GM10847 (cell line): ENCODE data around the gene SHBG.

Experiments
- POLR2A ChIP-seq: IDR thresholded peaks from 2 replicates; pipeline ENCODE4 v1.6.1; 2011; ENCODE audit not compliant: insufficient read length; ENCODE audit errors: extremely low read depth

The SHBG gene

DNA sequence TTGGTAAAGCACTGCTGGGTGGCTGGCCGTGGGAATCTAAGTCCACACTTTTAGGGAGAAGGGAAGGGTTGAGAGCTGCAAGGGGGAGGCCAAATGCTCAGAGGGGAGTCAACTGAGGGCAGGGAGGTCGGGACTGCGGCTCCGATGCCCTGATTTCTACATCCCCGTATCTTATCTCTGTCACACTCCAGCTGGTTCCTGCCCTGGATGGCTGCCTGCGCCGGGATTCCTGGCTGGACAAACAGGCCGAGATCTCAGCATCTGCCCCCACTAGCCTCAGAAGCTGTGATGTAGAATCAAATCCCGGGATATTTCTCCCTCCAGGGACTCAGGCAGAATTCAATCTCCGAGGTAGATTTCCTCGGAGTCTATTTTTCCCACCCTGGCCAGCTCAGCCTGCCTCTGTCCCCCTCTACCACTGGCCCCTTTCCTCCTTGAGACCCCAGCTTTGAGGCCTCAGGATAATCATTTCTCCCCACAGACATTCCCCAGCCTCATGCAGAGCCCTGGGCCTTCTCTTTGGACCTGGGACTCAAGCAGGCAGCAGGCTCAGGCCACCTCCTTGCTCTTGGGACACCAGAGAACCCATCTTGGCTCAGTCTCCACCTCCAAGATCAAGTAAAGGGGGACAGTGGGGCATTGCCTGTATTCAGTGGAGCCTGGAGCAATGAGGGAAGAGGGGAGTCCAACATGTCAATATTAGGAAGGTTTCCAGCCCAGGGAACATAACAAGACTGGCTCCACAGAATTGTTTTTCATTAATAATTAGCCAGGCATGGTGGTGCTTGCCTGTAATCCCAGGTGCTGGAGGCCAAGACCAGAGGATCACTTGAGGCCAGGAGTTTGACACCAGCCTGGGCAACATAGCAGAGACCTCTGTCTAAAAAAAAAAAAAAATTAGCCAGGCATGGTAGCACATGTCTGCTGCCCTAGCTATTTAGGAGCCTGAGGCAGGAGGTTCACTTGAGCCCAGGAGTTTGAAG lies 1.8 kb downstream of the SHBG start:
- TF ChIP-seq POLR2A: no peak

DNA sequence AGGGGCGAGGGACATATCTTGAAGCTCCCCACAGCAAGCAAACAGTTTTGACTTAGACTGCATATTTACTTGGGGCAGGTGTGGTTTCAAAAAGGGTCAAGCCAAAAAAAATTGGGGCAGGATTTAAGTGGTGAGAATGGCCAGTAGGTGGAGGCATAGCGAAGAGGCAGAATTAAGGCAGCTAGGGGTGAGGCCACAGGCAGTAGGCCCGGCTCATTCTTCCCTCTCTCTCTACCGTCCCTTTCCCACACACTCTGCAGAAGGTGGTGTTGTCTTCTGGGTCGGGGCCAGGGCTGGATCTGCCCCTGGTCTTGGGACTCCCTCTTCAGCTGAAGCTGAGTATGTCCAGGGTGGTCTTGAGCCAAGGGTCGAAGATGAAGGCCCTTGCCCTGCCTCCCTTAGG lies 2.6 kb downstream of the SHBG start:
- no peak for TF ChIP-seq POLR2A

DNA sequence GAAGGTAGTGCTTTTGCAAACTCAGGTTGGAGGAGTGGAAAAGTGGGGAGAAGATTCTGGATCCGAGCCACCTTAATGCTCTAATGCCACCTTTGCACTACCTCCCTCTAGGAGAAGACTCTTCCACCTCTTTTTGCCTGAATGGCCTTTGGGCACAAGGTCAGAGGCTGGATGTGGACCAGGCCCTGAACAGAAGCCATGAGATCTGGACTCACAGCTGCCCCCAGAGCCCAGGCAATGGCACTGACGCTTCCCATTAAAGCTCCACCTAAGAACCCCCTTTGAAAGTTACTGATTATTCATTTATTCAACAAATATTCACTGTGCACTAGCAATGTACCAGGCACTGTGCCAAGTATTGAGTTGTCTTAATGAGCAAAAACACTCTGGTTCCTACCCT lies 3.2 kb downstream of the SHBG start:
- TF ChIP-seq POLR2A: no peak

DNA sequence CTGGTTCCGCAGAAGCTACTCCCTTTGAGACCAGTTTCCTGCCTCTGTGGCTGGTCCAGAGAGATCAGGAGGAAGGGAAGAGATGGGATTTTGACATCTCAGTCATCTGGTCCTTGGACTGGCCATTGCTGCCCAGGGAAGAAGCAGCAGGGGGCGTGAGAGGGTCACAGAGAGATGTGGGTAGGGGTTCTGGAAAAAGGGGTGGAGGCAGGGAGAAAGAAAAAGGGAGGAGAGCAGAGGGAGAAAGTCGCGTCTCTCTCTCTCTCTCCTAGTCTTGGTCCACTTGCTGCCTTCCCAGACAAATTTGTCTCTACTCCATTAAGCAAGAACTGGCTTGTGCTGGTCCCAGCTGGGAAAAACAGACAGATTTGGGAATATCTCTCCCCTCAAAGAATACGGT lies 4.4 kb downstream of the SHBG start:
- TF ChIP-seq POLR2A: no peak

DNA sequence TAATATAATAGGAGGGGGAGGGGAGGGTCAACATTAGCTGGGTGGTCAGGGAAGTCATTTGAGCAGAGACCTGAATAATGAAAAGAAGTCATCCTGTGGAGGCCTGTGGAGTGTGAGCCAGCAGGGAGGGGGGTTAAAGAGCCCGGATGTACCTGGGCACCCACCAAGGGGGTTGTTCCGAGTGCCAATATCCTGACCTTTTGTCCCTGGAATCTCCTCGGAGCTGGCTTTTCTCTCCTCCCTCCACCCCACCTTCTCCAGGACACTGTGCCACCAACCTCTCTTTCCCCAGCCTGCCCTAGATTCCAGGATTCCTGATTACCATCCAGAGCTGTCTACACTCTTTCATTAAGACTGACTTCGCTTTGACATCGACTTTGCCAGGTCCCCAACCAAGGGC lies 6.2 kb downstream of the SHBG start:
- TF ChIP-seq POLR2A: no peak

DNA sequence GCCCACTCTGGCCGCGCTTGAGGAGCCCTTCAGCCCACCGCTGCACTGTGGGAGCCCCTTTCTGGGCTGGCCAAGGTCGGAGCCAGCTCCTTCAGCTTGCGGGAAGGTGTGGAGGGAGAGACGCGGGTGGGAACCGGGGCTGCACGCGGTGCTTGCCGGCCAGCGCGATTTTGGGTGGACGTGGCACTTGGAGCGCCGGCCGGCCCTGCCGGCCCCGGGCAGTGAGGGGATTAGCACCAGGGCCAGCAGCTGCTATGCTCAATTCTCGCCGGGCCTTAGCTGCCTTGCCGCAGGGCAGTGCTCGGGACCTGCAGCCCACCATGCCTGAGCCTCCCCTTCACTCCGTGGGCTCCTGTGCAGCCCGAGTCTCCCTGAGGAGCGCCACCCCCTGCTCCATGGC lies 10.8 kb downstream of the SHBG start:
- no peak for TF ChIP-seq POLR2A

DNA sequence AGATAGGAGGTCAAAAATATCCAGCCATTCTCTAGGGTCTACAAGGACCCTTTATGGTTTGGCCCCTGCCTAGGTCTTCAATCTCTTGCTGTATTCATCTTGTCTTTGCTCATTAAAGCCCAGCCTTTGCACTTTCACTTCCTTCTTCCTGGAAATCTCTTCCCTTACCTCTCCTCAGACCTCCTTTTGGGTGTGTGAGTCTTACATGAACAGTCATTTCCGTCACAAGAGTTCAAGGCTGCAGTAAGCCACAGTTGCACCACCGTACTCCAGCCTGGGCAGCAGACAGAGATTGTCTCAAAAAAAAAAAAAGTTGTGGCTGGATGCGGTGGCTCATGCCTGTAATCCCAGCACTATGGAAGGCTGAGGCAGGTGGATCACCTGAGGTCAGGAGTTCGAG lies 14.8 kb downstream of the SHBG start:
- TF ChIP-seq POLR2A: no peak

DNA sequence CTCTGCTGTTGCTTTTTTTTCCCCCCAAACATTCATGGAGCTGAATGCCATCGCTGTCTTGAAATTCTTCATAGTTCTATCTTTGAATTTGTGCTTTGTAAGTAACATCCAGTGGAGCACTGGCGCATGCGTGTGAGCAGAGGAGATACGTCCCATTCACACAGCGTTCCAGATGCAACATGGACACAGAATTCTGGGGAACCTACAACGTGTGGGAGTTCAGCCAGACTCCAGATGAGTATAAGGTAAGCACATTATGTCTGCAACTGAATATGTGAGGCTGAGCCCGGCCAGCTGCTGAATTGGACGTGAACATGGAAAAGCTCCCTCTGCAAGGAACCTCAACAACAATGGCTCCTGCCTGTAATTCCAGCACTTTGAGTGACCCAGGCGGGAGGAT lies 16.5 kb downstream of the SHBG start:
- no peak for TF ChIP-seq POLR2A

DNA sequence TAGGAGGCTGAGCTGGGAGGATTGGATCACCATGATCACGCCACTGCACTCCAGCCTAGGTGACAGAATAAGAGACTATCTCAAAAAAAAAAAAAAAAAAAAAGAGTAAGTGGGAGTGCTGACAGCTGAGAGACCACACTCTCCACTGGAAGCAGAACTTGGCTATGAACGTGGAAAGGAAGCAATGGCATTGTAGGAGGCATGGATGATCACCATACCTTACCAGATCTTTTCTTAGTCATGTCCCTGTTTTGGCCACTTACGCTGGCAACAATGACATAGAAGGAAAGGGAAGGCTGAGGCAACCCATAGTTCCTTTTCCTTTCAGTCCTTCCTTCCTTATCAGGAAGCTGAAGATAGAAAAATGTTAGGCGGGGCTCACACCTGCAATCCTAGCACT lies 17.1 kb downstream of the SHBG start:
- no peak for TF ChIP-seq POLR2A

DNA sequence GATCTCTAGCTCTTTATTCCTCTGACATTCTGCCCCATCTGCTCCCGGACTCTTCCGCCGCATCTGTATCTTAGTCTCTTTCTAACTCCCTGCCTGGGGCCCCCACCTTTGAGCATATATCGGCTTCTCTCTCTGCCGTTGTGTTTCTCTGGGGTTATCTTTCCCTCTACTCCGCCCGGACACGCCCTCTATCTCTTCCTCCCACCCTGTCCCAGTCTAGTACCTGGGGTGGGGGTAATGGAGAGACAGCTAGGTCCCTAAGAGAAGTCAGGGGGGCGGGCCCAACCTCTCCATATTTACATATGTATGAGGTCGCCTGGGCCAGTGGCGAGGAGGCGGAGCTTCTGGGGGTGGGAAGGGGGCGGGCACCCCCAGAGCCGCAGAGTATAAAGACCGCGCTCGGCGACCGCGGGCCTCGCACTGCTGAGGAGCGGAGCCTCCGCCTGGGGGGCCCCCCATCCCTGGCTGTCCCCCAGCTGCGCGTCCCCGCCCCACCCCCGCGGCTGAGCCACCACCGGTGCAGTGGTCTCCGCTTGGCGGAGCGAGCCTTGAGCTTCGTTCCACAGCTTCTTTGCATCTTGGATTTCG lies 20.7 kb downstream of the SHBG start, which contains the start of gene ATP1B2:
TSS of gene ATP1B2 (plus strand) at position 418 of the 588 bp plus-strand sequence. CDS start 593 bp downstream, outside the sequence.
- TF ChIP-seq POLR2A: no peak

DNA sequence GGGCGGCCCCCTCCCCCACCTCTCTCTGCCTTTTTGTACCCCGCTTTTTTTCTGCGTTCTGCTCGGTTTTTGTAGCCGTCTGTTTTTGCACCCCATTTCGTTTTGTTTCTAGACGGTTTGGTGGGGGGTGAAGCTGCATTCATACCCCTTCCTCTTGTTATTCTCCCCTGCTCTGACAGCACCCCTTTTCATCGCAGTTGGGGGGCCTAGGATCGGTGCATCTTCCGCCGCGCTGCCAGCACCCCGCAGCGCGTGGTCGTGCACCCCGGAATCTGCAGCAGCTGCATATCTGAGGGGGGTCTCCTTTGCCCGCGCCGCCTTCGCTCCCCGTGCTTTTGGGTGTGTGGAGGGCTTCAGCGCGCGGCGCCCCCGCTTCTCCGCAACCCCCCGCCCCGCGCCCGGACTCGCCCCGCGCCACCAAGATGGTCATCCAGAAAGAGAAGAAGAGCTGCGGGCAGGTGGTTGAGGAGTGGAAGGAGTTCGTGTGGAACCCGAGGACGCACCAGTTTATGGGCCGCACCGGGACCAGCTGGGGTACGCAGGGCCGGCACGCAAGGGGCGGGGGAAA lies 21.2 kb downstream of the SHBG start:
- TF ChIP-seq POLR2A: no peak

DNA sequence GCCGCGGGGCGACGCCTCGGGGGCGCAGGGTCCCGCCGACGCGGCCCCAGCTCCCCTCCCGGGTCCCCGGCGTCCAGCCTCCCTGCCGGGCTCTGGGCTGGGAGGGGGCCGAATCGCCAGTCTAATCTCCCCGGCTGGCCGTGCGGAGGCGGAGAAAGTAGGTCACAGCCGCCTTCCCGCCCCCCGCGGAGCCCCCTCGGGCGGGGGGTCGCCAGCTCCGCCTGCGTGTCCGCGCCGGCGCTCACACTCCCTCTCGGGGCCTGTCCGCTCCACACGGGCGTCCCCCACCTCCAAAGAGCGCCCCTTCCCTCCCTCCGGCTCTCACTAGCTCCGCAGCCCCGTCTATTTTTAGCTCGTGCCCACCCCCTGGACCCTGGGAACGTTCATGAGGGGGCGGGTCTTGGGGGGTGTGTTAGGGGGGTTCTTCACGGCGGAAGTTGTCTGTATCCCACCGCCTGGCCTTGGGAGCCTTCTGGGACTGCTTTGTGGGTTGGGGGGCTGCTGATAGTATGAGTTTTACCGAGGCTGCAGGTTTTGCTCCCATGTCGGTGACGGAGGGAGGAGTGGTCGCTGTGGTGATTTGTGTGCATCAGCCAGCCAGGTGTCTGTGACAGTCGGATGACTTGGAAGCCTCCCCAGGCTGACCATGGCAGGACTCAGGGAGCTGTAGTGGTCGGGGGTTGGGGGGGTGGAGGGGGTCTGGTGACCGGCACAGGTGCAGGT lies 21.9 kb downstream of the SHBG start:
- TF ChIP-seq POLR2A: no peak

DNA sequence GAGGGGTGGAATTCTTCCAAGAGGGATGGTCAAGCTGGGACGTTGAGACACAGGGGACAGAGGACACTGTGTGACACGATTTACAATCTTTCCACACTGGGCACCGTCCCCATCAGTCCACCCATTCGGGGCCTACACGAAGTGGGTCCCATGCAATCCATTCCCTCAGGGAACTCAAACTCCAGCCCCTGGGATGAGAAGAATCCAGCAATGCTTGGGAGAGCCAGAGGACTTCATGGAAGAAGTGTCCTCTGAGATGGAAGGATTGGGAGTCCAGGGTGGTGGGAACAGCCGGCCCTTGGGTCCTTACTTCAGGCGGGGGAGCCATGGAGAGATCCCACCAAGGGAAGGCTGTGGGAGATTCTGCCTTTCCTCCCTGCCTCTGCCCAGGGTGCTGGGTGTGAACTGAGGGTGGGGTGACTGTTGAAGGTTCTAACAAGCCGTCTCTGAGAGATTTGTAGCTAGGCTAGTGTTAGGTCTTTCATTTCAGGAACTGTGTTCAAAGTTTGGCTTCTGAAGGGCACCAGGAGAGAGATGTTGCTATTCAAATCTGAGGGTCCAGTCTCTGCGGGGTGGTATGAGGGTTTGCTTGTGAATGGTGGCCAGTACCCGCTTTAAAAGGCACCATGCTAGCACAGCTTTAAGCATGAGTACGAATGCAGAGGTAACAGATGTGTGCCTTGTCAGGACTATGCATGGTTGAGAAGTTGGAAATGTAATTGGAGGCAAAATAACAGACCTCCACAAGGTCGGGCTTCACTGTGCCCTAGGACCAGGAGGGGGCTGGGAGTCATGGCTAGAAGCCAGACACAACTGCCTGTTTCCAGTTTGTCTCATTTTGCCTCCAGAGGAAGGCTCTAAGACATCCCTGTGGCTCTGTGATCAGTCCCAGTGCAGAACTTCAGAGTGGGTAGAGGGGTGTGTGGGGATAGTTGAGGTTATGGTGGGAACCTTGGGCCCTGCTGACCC lies 22.7 kb downstream of the SHBG start:
- no peak for TF ChIP-seq POLR2A

DNA sequence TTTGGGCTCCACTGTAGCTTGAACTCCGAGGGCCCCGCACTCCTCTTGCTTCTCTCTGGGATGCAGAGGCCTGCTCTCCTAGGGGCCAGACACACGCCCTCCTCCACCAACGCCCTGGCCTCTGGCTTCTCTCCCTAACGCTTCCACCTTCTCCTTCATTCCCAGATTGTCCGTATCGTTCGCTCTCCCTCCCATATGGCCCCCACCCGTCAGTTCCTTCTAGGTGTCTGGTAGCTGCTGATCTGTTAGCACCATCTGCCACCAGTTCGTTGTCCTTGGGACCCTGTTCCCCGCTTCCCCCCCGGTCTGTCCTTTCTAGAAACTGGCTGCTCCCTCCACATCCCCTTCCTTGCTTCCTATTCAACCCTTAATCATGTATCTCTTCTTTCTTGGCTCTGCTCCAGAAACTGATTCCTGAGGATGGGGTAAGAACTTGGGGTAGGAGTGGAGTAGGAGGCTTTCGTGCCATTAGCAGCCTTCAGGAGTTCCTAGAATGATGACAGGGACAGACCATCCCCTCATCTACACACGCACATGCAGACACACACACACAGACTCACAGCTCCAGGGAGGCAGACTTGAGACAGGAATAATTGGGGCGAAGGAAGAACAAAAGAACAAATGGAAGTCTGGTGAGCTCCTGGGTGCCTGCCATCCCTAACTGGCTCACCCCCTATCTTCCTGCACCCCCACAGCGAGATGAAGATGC lies 25.1 kb downstream of the SHBG start:
- TF ChIP-seq POLR2A: no peak

DNA sequence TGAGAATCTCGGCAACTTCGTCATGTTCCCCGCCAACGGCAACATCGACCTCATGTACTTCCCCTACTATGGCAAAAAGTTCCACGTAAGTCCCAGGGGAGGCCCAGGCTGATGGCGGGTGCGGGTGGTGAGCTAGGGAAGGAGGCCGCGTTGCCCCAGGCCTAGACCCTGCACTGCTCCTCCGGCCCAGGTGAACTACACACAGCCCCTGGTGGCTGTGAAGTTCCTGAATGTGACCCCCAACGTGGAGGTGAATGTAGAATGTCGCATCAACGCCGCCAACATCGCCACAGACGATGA lies 25.6 kb downstream of the SHBG start:
- TF ChIP-seq POLR2A: no peak
